ENCODE measurements around the gene ETV6. TPM values are rescaled to one million over a fixed set of nuclear protein-coding genes. Genes with fewer than 3 reads are reported as not detected.

ETV6 gene
- total and polyA plus RNA-seq, 2 of the 8 experiments (the other 6 are each of a cell fraction or from before 2014, with no cell fraction given) = 5.5 to 23.9 TPM

DNA sequence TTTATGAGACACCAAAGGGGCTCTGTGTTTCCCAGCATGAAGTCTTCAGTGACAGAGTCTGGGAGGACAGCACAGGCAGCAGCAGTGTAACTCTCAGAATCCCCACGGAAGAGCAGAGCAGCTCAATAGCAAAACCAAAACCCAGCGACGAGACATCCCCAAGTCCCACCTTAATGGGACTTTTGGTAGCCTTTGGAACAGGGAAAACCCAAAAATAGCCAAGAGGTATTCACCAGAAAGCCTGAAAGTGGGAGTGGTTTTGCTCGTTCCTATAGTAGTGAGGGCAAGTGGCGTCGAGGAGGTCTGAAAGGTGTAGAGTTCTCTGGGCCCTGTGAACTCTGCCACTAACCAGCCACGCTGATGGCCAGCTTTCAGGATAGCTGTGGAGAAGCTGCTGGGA is 174.6 kb downstream of the ETV6 start:
- Histone ChIP-seq H3K23me2 (ENCODE audit: low read depth, low read length) (no peaks in the 10 kb centered on the region), H3K4me3 (ENCODE audit: extremely low read depth in 1 of 4, insufficient read depth in 2 of 4, low read depth in 3 of 4, low read length in 4 of 4) (no peak overlapping the region), H2BK12ac (ENCODE audit: low read depth, low read length) (no peak overlapping the region), H3K9me3 (ENCODE audit: insufficient read depth in 2 of 2, low read depth in 1 of 2, low read length in 1 of 2) (no peaks in the 10 kb centered on the region), H2AFZ (ENCODE audit: low read length) (no peak overlapping the region), H3K23ac (ENCODE audit: insufficient read length) (no peak overlapping the region), H3K4me2 (ENCODE audit: insufficient read depth in 1 of 2, low read depth in 2 of 2, low read length in 2 of 2) (no peak overlapping the region), H2BK15ac (ENCODE audit: low read length) (0 out of 2 replicates have a peak overlapping the region, but pooled peaks have one; percentile 40), H4K8ac (ENCODE audit: extremely low read depth, insufficient read depth, low read length) (no peak overlapping the region; the same call in 1 of the 2 replicates), H3K18ac (ENCODE audit: extremely low read depth, low read length) (no peak overlapping the region), H3K14ac (ENCODE audit: insufficient read length) (no peak overlapping the region), H2AK5ac (ENCODE audit: low read depth, low read length) (no peak overlapping the region), H3K4ac (replicated peaks; ENCODE audit: insufficient read length, low read depth, low read length) (no peak overlapping the region), H3K36me3 (ENCODE audit: control insufficient read depth in 2 of 4, insufficient read depth in 4 of 4, low read length in 3 of 4) (no peaks in the 10 kb centered on the region), H2BK20ac (ENCODE audit: low read length) (no peak overlapping the region), H2BK120ac (replicated peaks; ENCODE audit: low read depth, low read length) (no peak overlapping the region), H3K56ac (replicated peaks; ENCODE audit: insufficient read length, low read depth, low read length) (no peak overlapping the region), H3K4me1 (replicated peaks in 1 of 4; ENCODE audit: control insufficient read depth in 3 of 4, insufficient read depth in 4 of 4, low read length in 3 of 4) (peaks cover 13 to 31% (median 17%) of the 10 kb centered on the region in 4 experiments; a peak in 6 of 7 replicates), H4K20me1 (replicated peaks in 1 of 2; ENCODE audit: control insufficient read depth in 1 of 2, insufficient read depth in 2 of 2, low read length in 2 of 2) (no peaks in the 10 kb centered on the region), H3K27ac (ENCODE audit: low read depth, low read length) (no peak overlapping the region), H3K27me3 (replicated peaks in 1 of 4; ENCODE audit: control insufficient read depth in 3 of 4, extremely low read depth in 1 of 4, insufficient read depth in 3 of 4, low read length in 3 of 4) (no peaks in the 10 kb centered on the region), H3K79me2 (ENCODE audit: control insufficient read depth in 1 of 2, insufficient read depth in 2 of 2, low read length in 2 of 2) (no peaks in the 10 kb centered on the region), H3K79me1 (ENCODE audit: low read depth, low read length) (0 out of 2 replicates have a peak, but pooled peaks cover 2% of the 10 kb centered on the region), H3K9ac (replicated peaks in 1 of 4; ENCODE audit: extremely low read depth in 1 of 4, low read depth in 3 of 4, low read length in 3 of 4) (no peak overlapping the region; a peak in 1 of 7 replicates), H4K5ac (ENCODE audit: insufficient read length, low read depth, low read length) (no peak overlapping the region), H4K91ac (replicated peaks; ENCODE audit: insufficient read length, low read length) (no peak overlapping the region), H2BK5ac (ENCODE audit: low read depth, low read length) (no peak overlapping the region)
- POLR2A ChIA-PET (ENCODE audit: partially characterized antibody) = no interaction called here
- FAIRE-seq = no peak
- 87% methylated on average over 7 of the region's 7 CpGs; no CpG with 5 or more reads in 1 of the 2 experiments for WGBS, 2 experiments (ENCODE audit: extremely low coverage in 1 of 2, insufficient coverage in 1 of 2, insufficient read length in 1 of 2, insufficient replicate concordance in 2 of 2, low coverage in 1 of 2, low lambda C conversion rate in 2 of 2, missing lambda C conversion rate in 1 of 2)
- CTCF ChIA-PET (ENCODE audit: partially characterized antibody) = no interaction called here
- no peak for TF ChIP-seq SP4 (IDR thresholded peaks at IDR 0.05; ENCODE audit: low read length)
- TF ChIP-seq EZH2 (IDR thresholded peaks at IDR 0.05; ENCODE audit: low read depth, low read length, severe bottlenecking) = no peak
- TF ChIP-seq, protein P1, sequence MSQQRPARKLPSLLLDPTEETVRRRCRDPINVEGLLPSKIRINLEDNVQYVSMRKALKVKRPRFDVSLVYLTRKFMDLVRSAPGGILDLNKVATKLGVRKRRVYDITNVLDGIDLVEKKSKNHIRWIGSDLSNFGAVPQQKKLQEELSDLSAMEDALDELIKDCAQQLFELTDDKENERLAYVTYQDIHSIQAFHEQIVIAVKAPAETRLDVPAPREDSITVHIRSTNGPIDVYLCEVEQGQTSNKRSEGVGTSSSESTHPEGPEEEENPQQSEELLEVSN (IDR thresholded peaks at IDR 0.05) = no peak
- no peak for TF ChIP-seq RFX5 (IDR thresholded peaks at IDR 0.05; ENCODE audit: borderline replicate concordance, low read depth, low read length)
- no peak for TF ChIP-seq ZNF274 (IDR thresholded peaks at IDR 0.05; ENCODE audit: borderline replicate concordance, extremely low read depth, low read length)
- TF ChIP-seq SAP30 (IDR thresholded peaks at IDR 0.05; ENCODE audit: insufficient read depth, insufficient replicate concordance, low read length) = no peak
- no peak for DNase-seq (ENCODE audit: low read depth in 1 of 2, low spot score in 2 of 2)

Data from H1 (cell line).